Mammary epithelial cell (primary cell): ENCODE data around the gene NCOA7.

Source experiments
- EZH2 ChIP-seq: IDR thresholded peaks from 2 replicates; pipeline ENCODE4 v1.6.1; 2012; ENCODE audit warnings: low read length, inconsistent platforms, borderline replicate concordance
- TF ChIP-seq, protein P1 (sequence below), 2 donors: IDR thresholded peaks in 1 of 2; conservative IDR thresholded peaks in 1 of 2; 2 replicates each; pipeline ENCODE4 v1.5.1; 2011 to 2012; ENCODE audit warnings: inconsistent platforms in 2 of 2, low read length in 2 of 2, mild to moderate bottlenecking in 2 of 2, control low read depth in 1 of 2, low read depth in 1 of 2; ENCODE audit not compliant: insufficient read depth in 1 of 2; ENCODE audit errors: extremely low read depth in 1 of 2

DNA sequence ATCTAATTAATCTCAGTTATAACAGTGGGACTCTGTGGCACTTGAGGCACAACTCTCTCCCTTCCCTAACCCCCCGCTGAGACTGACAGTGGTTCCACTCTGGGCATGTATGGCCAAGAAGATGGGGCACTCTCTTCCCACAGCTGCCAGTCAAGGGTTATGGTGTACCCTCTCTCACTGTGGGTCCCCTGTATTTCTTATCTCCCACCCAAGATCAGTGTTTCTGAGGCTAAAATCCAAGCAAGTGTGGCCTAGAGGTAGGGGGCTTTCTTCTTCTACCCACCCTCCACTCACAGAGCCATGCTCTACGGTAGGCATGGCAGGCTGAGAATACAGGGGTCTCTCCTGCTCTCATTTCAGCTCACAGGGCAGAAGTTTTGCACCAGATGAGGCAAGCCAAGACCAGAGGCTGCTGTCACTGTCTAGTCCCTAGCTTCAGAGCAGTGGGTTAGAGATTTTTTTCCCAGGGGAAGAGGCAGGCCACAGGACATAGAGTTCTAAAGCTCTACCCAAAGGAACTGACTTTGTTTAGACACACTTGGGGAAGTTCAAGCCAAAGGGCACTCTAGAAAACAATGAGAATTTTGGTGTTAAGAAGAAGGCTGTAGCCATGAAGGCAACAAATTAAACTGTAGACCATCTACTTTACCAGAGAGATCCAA, 134.1 kb downstream of the NCOA7 start:
- no peak for TF ChIP-seq EZH2
- TF ChIP-seq, protein P1, sequence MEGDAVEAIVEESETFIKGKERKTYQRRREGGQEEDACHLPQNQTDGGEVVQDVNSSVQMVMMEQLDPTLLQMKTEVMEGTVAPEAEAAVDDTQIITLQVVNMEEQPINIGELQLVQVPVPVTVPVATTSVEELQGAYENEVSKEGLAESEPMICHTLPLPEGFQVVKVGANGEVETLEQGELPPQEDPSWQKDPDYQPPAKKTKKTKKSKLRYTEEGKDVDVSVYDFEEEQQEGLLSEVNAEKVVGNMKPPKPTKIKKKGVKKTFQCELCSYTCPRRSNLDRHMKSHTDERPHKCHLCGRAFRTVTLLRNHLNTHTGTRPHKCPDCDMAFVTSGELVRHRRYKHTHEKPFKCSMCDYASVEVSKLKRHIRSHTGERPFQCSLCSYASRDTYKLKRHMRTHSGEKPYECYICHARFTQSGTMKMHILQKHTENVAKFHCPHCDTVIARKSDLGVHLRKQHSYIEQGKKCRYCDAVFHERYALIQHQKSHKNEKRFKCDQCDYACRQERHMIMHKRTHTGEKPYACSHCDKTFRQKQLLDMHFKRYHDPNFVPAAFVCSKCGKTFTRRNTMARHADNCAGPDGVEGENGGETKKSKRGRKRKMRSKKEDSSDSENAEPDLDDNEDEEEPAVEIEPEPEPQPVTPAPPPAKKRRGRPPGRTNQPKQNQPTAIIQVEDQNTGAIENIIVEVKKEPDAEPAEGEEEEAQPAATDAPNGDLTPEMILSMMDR (conservative IDR thresholded peaks at IDR 0.05 in 1 of 2, IDR thresholded peaks at IDR 0.05 in 1 of 2; ENCODE audit: extremely low read depth in 1 of 2, insufficient read depth in 1 of 2, low read depth in 1 of 2, low read length in 2 of 2): no peak
